ENCODE measurements around the gene ETDC.

GRCh38 chrX:135327299-135327698 is 18.0 kb downstream of the ETDC start:
- TF ChIP-seq, protein P1, sequence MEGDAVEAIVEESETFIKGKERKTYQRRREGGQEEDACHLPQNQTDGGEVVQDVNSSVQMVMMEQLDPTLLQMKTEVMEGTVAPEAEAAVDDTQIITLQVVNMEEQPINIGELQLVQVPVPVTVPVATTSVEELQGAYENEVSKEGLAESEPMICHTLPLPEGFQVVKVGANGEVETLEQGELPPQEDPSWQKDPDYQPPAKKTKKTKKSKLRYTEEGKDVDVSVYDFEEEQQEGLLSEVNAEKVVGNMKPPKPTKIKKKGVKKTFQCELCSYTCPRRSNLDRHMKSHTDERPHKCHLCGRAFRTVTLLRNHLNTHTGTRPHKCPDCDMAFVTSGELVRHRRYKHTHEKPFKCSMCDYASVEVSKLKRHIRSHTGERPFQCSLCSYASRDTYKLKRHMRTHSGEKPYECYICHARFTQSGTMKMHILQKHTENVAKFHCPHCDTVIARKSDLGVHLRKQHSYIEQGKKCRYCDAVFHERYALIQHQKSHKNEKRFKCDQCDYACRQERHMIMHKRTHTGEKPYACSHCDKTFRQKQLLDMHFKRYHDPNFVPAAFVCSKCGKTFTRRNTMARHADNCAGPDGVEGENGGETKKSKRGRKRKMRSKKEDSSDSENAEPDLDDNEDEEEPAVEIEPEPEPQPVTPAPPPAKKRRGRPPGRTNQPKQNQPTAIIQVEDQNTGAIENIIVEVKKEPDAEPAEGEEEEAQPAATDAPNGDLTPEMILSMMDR (conservative IDR thresholded peaks at IDR 0.05; ENCODE audit: low read length) = no peak
- no peak for TF ChIP-seq EZH2phosphoT487 (IDR thresholded peaks at IDR 0.05; ENCODE audit: borderline replicate concordance)

All from Loucy (cell line).